ENCODE results near the gene TDP2. TPM values are rescaled to one million over a fixed set of nuclear protein-coding genes. Genes with fewer than 3 reads are reported as not detected.

Gene TDP2
- total and polyA plus RNA-seq, 7 donors = 16.3 to 56.7 (median 20.4) TPM

GRCh38 chr6:24632573-24632972, 34.1 kb downstream of the TDP2 start:
- DNase-seq = no peak
- Histone ChIP-seq H3K27ac (no peak overlapping the region), H3K36me3 (ENCODE audit: insufficient read depth in 1 of 2, low read depth in 1 of 2) (no peaks in the 10 kb centered on the region), H3K4me3 (no peak overlapping the region), H3K9me3 (peaks cover 11% of the 10 kb centered on the region), H3K4me1 (no peaks in the 10 kb centered on the region), H3K27me3 (ENCODE audit: insufficient read depth in 3 of 3, low read length in 2 of 3) (peaks cover 0 to 2% (median 0%) of the 10 kb centered on the region in 3 donors)
- no peak for ATAC-seq
- 39 to 42% (median 41%) methylated on average over 1 of the region's 1 CpG for WGBS, 3 donors
- no peak for TF ChIP-seq CTCF (IDR thresholded peaks at IDR 0.05)
- intact Hi-C loops (cut with DNase I) = no loop called here

- intact Hi-C loops (cut with DNase I) = no loop called here
- Histone ChIP-seq H3K27me3 (ENCODE audit: insufficient read depth in 3 of 3, low read length in 2 of 3) (peaks cover 0 to 2% (median 0%) of the 10 kb centered on the region in 3 donors), H3K9me3 (peaks cover 8% of the 10 kb centered on the region), H3K36me3 (ENCODE audit: insufficient read depth in 1 of 2, low read depth in 1 of 2) (no peaks in the 10 kb centered on the region), H3K4me3 (no peak overlapping the region), H3K4me1 (no peaks in the 10 kb centered on the region), H3K27ac (no peak overlapping the region)
- ATAC-seq (no peak), DNase-seq (no peak)
- 35 to 61% (median 52%) methylated on average over 5 of the region's 5 CpGs for WGBS, 3 donors
- no peak for TF ChIP-seq CTCF (IDR thresholded peaks at IDR 0.05)
These were observed 35.0 kb downstream of the TDP2 start for GRCh38 chr6:24631671-24632070.

- H3K36me3 ChIP-seq (ENCODE audit: insufficient read depth in 1 of 2, low read depth in 1 of 2) = no peaks in the 10 kb centered on the region
- 59 to 67% (median 65%) methylated on average over 5 of the region's 5 CpGs for WGBS, 3 donors
- DNase-seq (no peak), ATAC-seq (no peak)
- intact Hi-C loops (cut with DNase I) = no loop called here
- H3K4me1 ChIP-seq = no peaks in the 10 kb centered on the region
- H3K9me3 ChIP-seq = peaks cover 7% of the 10 kb centered on the region
- no peak overlapping the region for H3K4me3 ChIP-seq
- no peaks in the 10 kb centered on the region for H3K27me3 ChIP-seq (ENCODE audit: insufficient read depth in 3 of 3, low read length in 2 of 3)
- H3K27ac ChIP-seq = no peak overlapping the region
- TF ChIP-seq CTCF (IDR thresholded peaks at IDR 0.05) = no peak
These were observed 35.7 kb downstream of the TDP2 start for GRCh38 chr6:24630856-24631505.

- Histone ChIP-seq H3K27me3 (ENCODE audit: insufficient read depth in 3 of 3, low read length in 2 of 3) (no peaks in the 10 kb centered on the region), H3K9me3 (no peaks in the 10 kb centered on the region), H3K4me1 (no peaks in the 10 kb centered on the region), H3K27ac (no peak overlapping the region), H3K36me3 (ENCODE audit: insufficient read depth in 1 of 2, low read depth in 1 of 2) (no peaks in the 10 kb centered on the region), H3K4me3 (no peak overlapping the region)
- intact Hi-C loops (cut with DNase I) = no loop called here
- ATAC-seq (no peak), DNase-seq (no peak)
- 57 to 62% (median 61%) methylated on average over 7 of the region's 7 CpGs for WGBS, 3 donors
- TF ChIP-seq CTCF (IDR thresholded peaks at IDR 0.05) = no peak
These were observed 44.9 kb downstream of the TDP2 start for GRCh38 chr6:24621626-24622289.
